HFF-Myc (cell line): ENCODE data around the gene TRAP1.

Experiments
- DNase-seq: peaks from one replicate; pipeline ENCODE4 v3.0.0-alpha.2; 2011; ENCODE audit warnings: low read depth; ENCODE audit errors: extremely low read depth
- H3K4me3 ChIP-seq: replicated peaks from 2 replicates; pipeline ENCODE4 v1.5.1; 2011; ENCODE audit warnings: low read depth, mild to moderate bottlenecking, control low read depth, low read length
- TF ChIP-seq, protein P1 (sequence below): IDR thresholded peaks from 2 replicates; pipeline ENCODE4 v1.5.1; 2012; ENCODE audit warnings: mild to moderate bottlenecking, low read depth, low read length, control low read depth; ENCODE audit errors: missing control alignments

TRAP1 gene

DNA sequence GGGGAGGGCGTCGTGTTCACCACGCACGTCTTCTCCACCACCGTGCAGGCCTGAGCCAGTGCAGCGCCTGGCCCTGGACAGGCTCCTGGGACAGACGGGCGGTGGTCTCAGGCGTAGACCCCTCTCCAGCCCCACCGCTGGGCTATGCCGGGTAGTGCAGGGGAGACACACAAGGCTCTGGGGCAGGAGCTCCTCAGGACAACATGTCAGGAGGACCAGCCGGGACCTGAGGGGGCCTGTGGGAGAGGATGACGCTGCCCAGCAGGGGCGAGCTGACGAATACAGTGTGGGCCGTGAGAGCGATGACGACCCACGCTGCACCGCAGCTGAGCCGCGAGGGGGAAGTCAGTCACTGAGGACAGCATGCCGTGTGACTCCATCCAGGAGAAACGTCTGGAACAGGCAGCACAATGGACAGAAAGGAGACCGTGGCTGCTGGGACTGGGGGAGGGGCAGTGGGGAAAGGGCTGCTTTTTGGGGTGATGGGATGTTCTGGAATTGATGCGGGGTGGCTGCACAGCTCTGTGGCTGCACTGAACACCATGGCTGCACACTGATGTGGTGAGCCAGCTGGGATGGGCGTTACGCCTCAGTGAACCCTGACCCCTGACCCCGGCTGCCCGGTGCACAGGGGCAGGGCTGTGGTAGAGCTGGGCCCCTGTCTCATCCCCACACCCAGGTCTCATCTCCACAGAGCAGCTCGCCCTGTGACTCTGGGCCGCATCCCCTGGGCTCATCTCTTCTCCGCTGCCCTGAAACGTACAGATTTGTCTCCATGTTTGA, 42.6 kb downstream of the TRAP1 start:
- TF ChIP-seq, protein P1, sequence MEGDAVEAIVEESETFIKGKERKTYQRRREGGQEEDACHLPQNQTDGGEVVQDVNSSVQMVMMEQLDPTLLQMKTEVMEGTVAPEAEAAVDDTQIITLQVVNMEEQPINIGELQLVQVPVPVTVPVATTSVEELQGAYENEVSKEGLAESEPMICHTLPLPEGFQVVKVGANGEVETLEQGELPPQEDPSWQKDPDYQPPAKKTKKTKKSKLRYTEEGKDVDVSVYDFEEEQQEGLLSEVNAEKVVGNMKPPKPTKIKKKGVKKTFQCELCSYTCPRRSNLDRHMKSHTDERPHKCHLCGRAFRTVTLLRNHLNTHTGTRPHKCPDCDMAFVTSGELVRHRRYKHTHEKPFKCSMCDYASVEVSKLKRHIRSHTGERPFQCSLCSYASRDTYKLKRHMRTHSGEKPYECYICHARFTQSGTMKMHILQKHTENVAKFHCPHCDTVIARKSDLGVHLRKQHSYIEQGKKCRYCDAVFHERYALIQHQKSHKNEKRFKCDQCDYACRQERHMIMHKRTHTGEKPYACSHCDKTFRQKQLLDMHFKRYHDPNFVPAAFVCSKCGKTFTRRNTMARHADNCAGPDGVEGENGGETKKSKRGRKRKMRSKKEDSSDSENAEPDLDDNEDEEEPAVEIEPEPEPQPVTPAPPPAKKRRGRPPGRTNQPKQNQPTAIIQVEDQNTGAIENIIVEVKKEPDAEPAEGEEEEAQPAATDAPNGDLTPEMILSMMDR: no peak
- no peak for DNase-seq
- H3K4me3 ChIP-seq: no peak overlapping the region

- DNase-seq: no peak
- no peak overlapping the region for H3K4me3 ChIP-seq
- TF ChIP-seq, protein P1: no peak
Measured at GRCh38 chr16:3673676-3674377, 43.5 kb downstream of the TRAP1 start.

GRCh38 chr16:3673201-3673600, 44.1 kb downstream of the TRAP1 start:
- TF ChIP-seq, protein P1: no peak

DNA sequence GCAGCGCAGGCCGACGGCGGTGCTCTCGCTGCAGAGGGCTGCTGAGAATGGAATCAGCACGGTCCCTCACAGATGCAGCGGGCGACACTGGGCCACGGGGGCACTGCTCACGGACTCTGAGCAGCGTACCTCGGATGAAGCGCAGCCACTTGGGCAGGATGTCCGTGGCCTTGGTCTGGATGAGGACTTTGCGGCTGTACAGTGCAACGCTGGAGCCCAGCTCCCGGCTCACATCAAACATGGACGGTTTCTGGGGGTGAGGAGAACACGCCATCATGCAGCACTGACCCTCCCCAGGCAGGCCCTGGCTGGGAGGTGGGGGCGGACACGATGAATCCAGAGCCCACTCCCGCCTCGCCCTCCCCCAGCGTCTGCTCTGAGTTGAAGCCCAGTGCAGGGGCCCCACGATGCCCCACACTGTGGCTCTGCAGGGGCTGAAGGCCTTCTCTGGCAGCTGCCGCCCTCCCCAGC, 44.7 kb downstream of the TRAP1 start:
- no peak for DNase-seq
- no peak overlapping the region for H3K4me3 ChIP-seq
- TF ChIP-seq, protein P1: no peak

More at GRCh38 chr16:3673201-3673600, 44.1 kb downstream of the TRAP1 start:
- no peak overlapping the region for H3K4me3 ChIP-seq
- no peak for DNase-seq

DNA sequence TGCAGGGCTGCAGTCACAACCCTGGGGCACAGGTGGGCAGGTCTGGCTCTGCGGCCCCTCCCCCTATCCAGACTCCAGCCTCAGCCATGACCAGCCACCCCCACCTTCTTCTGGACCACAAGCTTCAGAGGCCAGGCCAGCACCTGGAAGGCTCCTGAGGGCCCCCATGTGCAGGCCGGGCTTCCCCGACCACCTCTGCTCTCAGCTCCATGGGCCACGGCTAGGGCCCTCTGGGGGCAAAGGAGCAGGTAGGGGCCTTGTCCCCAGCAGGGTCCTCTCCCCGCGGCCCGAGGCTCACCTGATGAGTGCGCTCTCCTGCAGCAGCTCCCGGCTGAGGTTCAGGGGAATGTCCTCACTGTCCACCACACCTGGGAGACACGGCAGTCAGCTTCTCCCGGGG, 45.9 kb downstream of the TRAP1 start:
- TF ChIP-seq, protein P1: no peak
- DNase-seq: no peak
- no peak overlapping the region for H3K4me3 ChIP-seq

GRCh38 chr16:3670711-3671110, 46.6 kb downstream of the TRAP1 start:
- TF ChIP-seq, protein P1: no peak
- H3K4me3 ChIP-seq: no peak overlapping the region
- DNase-seq: no peak
